Fibroblast of the aortic adventitia (primary cell): ENCODE measurements around the gene MYOF. TPM values are rescaled to one million over a fixed set of nuclear protein-coding genes. Genes with fewer than 3 reads are reported as not detected.
"Not testable (repeated sequence)": the region's sequence is repeated elsewhere in the genome, so short reads cannot be mapped to it uniquely, and the experiment has no call there.

Experiments
- DNase-seq: peaks from one replicate; pipeline ENCODE4 v3.0.0-alpha.2; 2010; ENCODE audit warnings: low read depth
- H3K4me3 ChIP-seq: 2 replicates; pipeline ENCODE4 v1.5.1; 2011; ENCODE audit warnings: low read depth, mild to moderate bottlenecking, control low read depth, low read length, moderate library complexity
- total RNA-seq: library from RNA; depleted of rRNA; stranded (reverse); fragments of >200 nt; gene quantifications from 2 replicates; pipeline ENCODE4 v1.2.3, GENCODE V29; 2012; ENCODE audit warnings: low replicate concordance
- TF ChIP-seq, protein P1 (sequence below): IDR thresholded peaks from 2 replicates; pipeline ENCODE4 v1.5.1; 2011; ENCODE audit warnings: mild to moderate bottlenecking, low read length, control low read depth, inconsistent platforms; ENCODE audit not compliant: insufficient read depth

MYOF gene
- total RNA-seq, 1 donor = 381 TPM

DNA sequence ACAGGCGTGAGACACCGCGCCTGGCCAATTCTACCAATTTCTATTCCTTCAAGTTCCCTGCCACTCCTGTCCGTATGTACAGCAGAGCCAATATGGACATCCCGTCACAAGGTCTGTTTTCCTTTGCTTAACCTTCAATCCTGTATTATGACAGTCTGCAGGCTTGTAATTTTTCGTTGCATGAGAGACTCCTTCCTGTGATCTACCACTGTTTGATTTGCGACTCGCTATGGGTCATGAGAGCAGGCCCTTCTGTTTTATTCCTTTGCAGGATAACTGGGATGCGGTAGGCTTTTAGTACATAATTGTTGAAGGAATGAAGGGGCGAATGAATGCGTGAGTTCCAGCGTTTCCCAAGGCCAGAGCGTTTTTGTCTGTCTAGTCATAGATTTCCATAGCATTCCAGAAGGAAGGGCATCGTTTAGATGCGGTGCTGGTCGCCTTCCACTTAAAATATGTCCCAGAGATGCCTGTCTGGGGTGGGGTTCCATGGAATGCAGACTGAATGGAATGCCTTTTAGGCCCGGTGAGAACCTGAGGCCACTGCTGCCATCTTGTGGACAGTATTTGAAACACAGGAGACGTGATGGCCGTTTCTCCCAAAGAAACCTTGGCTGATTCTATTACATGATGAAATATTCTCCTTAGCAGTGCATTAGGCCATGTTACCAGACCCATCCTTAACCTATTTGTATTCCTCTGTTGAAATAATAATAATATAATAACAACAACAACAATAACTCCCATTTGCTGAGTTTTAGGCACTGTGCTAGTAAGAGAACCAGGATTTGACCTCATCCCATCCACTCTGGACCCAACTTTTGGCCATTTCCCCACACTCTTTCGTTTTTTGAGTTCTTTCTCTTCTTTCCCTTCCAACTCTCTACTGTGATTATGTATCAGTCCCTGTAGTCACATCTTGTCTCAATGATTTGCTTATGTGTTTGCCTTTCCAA, 193.2 kb downstream of the MYOF start:
- H3K4me3 ChIP-seq = no peak overlapping the region
- TF ChIP-seq, protein P1, sequence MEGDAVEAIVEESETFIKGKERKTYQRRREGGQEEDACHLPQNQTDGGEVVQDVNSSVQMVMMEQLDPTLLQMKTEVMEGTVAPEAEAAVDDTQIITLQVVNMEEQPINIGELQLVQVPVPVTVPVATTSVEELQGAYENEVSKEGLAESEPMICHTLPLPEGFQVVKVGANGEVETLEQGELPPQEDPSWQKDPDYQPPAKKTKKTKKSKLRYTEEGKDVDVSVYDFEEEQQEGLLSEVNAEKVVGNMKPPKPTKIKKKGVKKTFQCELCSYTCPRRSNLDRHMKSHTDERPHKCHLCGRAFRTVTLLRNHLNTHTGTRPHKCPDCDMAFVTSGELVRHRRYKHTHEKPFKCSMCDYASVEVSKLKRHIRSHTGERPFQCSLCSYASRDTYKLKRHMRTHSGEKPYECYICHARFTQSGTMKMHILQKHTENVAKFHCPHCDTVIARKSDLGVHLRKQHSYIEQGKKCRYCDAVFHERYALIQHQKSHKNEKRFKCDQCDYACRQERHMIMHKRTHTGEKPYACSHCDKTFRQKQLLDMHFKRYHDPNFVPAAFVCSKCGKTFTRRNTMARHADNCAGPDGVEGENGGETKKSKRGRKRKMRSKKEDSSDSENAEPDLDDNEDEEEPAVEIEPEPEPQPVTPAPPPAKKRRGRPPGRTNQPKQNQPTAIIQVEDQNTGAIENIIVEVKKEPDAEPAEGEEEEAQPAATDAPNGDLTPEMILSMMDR = peak; percentile 79
- DNase-seq = peak; percentile 97

DNA sequence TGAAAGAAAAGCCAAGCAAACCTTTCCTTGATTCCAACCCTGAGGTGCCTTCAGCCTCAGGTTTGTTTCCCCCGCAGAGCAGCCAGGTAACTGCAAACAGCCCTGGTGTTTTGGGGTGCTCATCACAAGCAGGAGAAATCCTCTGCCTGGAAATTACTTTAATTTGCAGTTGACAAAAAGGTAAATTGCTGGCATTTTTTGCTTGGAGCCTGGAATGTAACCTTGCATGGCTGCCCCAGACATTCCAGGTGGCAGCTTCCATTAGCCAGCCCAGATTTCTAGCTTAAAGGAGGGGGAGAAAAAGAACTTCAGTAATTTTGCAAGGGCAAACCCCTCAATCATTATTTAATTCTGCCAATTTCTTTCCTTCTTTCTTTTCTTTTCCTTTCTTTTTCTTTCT, 194.4 kb downstream of the MYOF start:
- no peak overlapping the region for H3K4me3 ChIP-seq
- no peak for DNase-seq
- TF ChIP-seq, protein P1 = no peak

DNA sequence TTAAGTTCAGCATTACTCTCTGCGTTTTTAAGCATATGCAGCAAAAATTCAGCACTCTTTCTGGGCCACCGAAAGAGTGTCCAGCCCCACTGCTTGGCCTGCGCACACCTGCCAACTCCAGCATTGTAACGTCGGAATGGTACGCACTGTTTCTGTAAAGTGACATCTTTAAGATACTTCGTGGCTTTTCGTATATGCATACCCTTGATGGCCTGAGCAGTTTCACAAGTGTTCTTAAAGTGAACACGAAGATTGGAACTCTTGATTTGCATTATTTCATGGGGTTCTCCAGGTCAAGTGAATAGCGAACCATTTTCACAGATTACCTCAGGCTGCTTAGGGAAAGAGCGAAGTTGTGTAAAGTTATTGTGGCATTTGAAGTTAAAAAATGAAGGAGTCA, 197.9 kb downstream of the MYOF start:
- not testable (repeated sequence) for DNase-seq

DNA sequence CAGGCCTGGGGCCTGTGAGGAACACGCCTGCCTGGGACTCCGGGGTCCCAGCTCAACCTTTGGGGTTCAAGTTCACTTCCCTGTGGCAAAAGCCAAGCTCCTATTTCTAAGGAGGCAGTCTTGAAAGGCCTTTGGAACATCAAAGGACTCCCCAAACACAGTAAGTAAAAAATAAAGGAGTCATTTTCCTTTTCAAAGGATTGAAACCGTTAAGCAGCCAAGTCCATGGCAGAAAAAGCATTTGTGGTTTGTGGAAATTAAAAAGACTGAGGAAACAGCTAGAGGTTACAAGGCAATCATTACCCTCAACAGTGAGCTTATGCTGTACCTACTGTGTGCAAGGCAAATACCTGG, 200.8 kb downstream of the MYOF start:
- TF ChIP-seq, protein P1 = no peak
- no peak overlapping the region for H3K4me3 ChIP-seq
- no peak for DNase-seq

More for the DNA sequence above, 197.9 kb downstream of the MYOF start:
- H3K4me3 ChIP-seq = not testable (repeated sequence)

DNA sequence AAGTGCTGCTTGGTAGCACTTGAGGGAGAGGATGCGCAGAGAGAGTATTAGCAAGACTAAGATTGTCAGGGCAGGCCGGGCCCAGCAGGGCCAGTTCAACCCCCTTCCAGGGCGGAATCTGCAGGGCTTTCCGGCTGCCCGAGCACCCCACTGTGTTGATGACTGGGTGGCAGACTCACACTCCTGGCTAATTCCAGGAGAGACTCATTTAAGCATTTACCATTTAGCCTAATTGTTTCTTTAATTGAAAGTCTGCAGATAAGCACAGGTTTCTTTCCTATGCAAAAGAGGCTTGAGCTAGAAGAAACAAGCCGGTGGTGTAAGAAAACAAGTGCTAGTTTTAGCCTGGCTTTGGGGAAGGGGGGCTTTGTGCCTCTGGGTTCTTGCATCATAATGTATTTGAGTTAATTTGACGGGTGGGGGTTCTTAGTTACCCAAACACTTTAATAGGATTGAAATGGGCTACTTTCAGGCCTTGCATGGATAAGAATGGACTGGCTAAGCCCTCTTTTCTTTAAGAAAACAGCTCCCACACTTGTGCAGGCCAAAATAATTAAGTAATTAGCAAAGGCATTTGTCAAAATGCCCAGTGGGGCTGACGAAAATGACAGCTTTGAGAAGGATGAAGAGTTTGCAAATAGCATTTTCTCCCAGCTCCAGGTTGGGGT, 201.3 kb downstream of the MYOF start:
- no peak for DNase-seq
- TF ChIP-seq, protein P1 = no peak
- H3K4me3 ChIP-seq = no peak overlapping the region

DNA sequence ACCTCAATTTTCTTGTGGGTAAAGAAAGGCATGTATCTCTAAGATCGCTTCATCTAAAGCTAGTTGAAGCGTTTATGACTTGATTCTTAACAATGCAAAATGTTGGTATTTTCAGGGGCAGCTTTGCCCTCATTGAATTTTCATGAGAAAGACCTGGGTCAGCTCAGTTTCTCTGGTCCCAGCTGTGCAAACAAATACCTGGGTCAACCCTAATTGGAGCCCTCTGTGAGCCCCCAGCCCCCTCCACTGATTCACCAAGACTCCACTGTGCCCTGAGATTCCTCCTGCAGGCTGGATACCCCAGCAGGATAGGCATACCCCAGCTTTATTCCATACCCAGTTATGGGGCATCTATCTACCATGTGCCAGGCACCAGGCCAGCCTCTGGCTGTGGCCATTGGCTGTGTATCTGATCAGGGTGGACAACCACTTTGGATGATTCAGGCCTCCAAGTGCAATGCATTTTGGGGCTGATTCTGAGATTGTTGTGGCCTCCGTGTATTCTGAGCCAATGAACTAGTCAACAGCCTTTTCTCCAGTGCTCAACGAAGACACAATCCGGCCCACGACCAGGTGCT, 201.9 kb downstream of the MYOF start:
- H3K4me3 ChIP-seq = no peak overlapping the region
- DNase-seq = no peak
- TF ChIP-seq, protein P1 = no peak

DNA sequence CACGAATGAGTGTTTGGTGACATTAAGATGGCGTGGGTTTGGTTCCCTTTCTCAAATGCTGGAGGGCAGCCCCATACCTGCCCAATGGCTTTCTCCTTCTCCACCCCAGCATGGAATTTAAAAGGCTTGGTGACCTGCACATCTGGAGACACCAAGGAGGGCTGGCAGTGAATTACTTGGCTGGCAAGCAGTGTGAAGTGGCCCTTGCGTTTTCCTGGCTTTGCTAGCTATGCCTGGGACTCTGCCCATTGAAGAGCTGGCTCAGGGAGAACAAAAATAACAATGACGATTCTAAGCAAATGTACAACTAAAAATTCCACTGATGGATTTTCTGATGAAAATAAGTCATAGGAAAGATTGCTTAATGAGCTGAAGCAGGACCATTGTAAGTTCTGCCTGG, 204.8 kb downstream of the MYOF start:
- TF ChIP-seq, protein P1 = no peak
- no peak overlapping the region for H3K4me3 ChIP-seq
- peak; percentile 28 for DNase-seq
